ENCODE measurements around the gene MMAB. TPM values are rescaled to one million over a fixed set of nuclear protein-coding genes. Genes with fewer than 3 reads are reported as not detected.
A peak's percentile ranks its signal among the peaks of the same experiment; 100 is the strongest.

MMAB gene
- total and polyA plus RNA-seq, 7 experiments from 2014 or later: 13.5 to 43.3 (median 23.6) TPM

- Histone ChIP-seq H3K4me3 (ENCODE audit: low read length) (no peak overlapping the region), H3K9me3 (ENCODE audit: control insufficient read depth in 2 of 3, low read length in 3 of 3) (no peaks in the 10 kb centered on the region), H3K27ac (ENCODE audit: low read depth, low read length) (no peak overlapping the region), H3K4me1 (ENCODE audit: control insufficient read depth in 2 of 2, insufficient read depth in 2 of 2, low read length in 2 of 2) (peaks cover 13 to 16% of the 10 kb centered on the region in 2 donors), H3K27me3 (ENCODE audit: control insufficient read depth in 2 of 2, insufficient read depth in 2 of 2, low read length in 2 of 2) (no peaks in the 10 kb centered on the region), H3K36me3 (ENCODE audit: control insufficient read depth in 2 of 3, insufficient read depth in 3 of 3, low read length in 3 of 3) (peaks cover 0 to 45% (median 0%) of the 10 kb centered on the region in 3 experiments)
- Mint-ChIP-seq H3K4me1 (peaks cover 7 to 38% (median 31%) of the 10 kb centered on the region in 7 donors), H3K36me3 (peaks cover 0 to 35% (median 10%) of the 10 kb centered on the region in 5 donors), H3K4me3 (peak overlapping the region in 1 of 10 donors; percentile 17), H3K9me3 (peaks cover 0 to 3% (median 0%) of the 10 kb centered on the region in 11 donors), H3K27me3 (no peaks in the 10 kb centered on the region), H3K27ac (no peak overlapping the region)
- ChIA-PET CTCF (no interaction called here), POLR2A (no interaction called here)
- ATAC-seq: no peak
- no peak for DNase-seq
- intact Hi-C loops (cut with micrococcal nuclease): loop anchor here in 1 of 2 donors (10.0 kb wide), 2 partner anchors 419 to 1061 kb away; partner anchors contain the start of genes ANKRD13A, FICD and GIT2
These were observed 2.4 kb upstream of the MMAB start for GRCh38 chr12:109575683-109576082.

DNA sequence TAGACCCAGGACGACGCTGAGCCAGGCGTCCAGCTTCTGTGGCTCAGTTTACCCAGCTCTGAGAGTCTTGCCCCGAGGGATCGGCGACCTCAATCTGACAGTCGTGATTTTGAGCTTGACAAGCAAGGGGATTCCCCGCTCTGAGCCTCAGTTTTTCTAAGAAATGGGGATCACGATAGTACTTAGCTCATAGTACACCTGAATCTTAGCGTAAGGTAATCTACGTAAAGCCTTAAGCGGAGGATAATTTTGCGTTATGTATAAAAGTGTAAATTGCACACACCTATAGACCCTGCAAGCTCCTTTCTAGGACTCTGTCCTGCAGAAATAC, 575 bp upstream of the MMAB start:
- POLR2A ChIA-PET: interaction anchor here (0.6 to 1.6 kb wide), 3 partner anchors 17 to 289 kb away, joined by 3 to 9 read pairs (median 4); partner anchors contain the start of genes KCTD10 and UBE3B
- DNase-seq: no peak
- Histone ChIP-seq H3K36me3 (ENCODE audit: control insufficient read depth in 2 of 3, insufficient read depth in 3 of 3, low read length in 3 of 3) (peaks cover 0 to 36% (median 0%) of the 10 kb centered on the region in 3 experiments), H3K9me3 (ENCODE audit: control insufficient read depth in 2 of 3, low read length in 3 of 3) (no peaks in the 10 kb centered on the region), H3K4me1 (ENCODE audit: control insufficient read depth in 2 of 2, insufficient read depth in 2 of 2, low read length in 2 of 2) (peaks cover 13 to 16% of the 10 kb centered on the region in 2 donors), H3K27ac (ENCODE audit: low read depth, low read length) (peak overlapping the region; percentile 95), H3K4me3 (ENCODE audit: low read length) (peak overlapping the region; percentile 75), H3K27me3 (ENCODE audit: control insufficient read depth in 2 of 2, insufficient read depth in 2 of 2, low read length in 2 of 2) (no peaks in the 10 kb centered on the region)
- intact Hi-C loops (cut with micrococcal nuclease): loop anchor here (1.0 to 10.0 kb wide), 14 partner anchors 97 to 1813 kb away; partner anchors contain the start of genes FAM222A (in 2 of the 2), FICD (in 2 of the 2), GLTP (in 2 of the 2) and KCTD10 (in 2 of the 2)
- H3K27ac Mint-ChIP-seq: peak overlapping the region; percentile 87 to 100 (median 95)
- H3K9me3 Mint-ChIP-seq: peaks cover 0 to 3% (median 0%) of the 10 kb centered on the region in 11 donors
- peaks cover 0 to 34% (median 8%) of the 10 kb centered on the region in 5 donors for H3K36me3 Mint-ChIP-seq
- no peaks in the 10 kb centered on the region for H3K27me3 Mint-ChIP-seq
- H3K4me1 Mint-ChIP-seq: peaks cover 9 to 39% (median 36%) of the 10 kb centered on the region in 7 donors
- CTCF ChIA-PET: interaction anchor here (0.6 to 2.0 kb wide), 2 partner anchors 24 to 419 kb away, joined by 5 to 7 read pairs; no protein-coding TSS in a partner anchor
- peak overlapping the region; percentile 90 to 97 (median 94) for H3K4me3 Mint-ChIP-seq
- ATAC-seq: peak; percentile 3

GRCh38 chr12:109572506-109572845, 828 bp downstream of the MMAB start:
- intact Hi-C loops (cut with micrococcal nuclease): loop anchor here (2.0 to 10.0 kb wide), 7 partner anchors 422 to 1812 kb away; partner anchors contain the start of genes FICD (in 2 of the 2), ANKRD13A (in 1 of the 2), ATP2A2 (in 1 of the 2) and GIT2 (in 1 of the 2)
- Mint-ChIP-seq H3K9me3 (peaks cover 0 to 3% (median 0%) of the 10 kb centered on the region in 11 donors), H3K36me3 (peaks cover 0 to 31% (median 11%) of the 10 kb centered on the region in 5 donors), H3K27ac (peak overlapping the region; percentile 87 to 100 (median 95)), H3K27me3 (no peaks in the 10 kb centered on the region), H3K4me1 (peaks cover 9 to 39% (median 36%) of the 10 kb centered on the region in 7 donors), H3K4me3 (peak overlapping the region; percentile 90 to 97 (median 94))
- H3K4me1 ChIP-seq (ENCODE audit: control insufficient read depth in 2 of 2, insufficient read depth in 2 of 2, low read length in 2 of 2): peaks cover 13 to 16% of the 10 kb centered on the region in 2 donors
- ChIA-PET CTCF (interaction anchor here (0.7 kb wide), 1 partner anchor 1650 kb away, joined by 3 read pairs; no protein-coding TSS in a partner anchor), POLR2A (interaction anchor here (0.6 to 1.6 kb wide), 2 partner anchors 95 to 107 kb away, joined by 3 to 9 read pairs; partner anchors contain the start of genes KCTD10 and UBE3B)
- peaks cover 0 to 35% (median 0%) of the 10 kb centered on the region in 3 experiments for H3K36me3 ChIP-seq (ENCODE audit: control insufficient read depth in 2 of 3, insufficient read depth in 3 of 3, low read length in 3 of 3)
- DNase-seq: no peak
- ATAC-seq: no peak
- H3K27me3 ChIP-seq (ENCODE audit: control insufficient read depth in 2 of 2, insufficient read depth in 2 of 2, low read length in 2 of 2): no peaks in the 10 kb centered on the region
- no peaks in the 10 kb centered on the region for H3K9me3 ChIP-seq (ENCODE audit: control insufficient read depth in 2 of 3, low read length in 3 of 3)
- H3K27ac ChIP-seq (ENCODE audit: low read depth, low read length): peak overlapping the region; percentile 95
- H3K4me3 ChIP-seq (ENCODE audit: low read length): peak overlapping the region; percentile 75

DNA sequence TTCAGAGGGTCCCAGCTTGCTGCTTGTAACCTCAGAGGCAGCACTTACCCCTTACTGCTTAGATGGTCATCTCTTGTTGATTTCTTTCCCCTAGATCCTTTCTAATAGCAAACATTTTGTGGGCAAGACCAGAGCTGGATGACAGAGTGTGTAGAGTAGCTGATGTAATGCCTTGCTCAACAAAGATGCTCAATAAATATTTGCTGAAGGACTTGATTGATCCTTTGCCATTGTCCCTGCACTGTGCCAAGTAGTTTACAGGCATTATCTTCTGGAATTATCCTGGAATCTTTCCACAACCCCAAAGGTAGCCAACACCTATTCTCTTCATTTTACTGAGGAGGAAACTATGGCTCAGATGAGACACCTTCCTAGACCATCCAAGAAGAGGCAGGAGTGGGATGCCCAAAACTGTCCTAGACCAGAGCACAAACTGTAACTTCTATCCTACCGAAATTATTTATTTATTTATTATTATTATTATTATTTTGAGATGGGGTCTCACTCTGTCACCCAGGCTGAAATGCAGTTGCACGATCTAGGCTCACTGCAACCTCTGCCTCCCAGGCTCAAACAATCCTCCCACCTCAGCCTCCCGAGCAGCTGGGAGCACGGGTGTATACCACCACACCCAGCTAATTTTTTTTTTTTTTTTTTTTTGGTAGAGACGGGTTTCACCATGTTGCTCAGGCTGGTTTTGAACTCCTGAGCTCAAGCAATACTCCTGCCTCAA, 1.4 kb downstream of the MMAB start:
- Histone ChIP-seq H3K9me3 (ENCODE audit: control insufficient read depth in 2 of 3, low read length in 3 of 3) (no peaks in the 10 kb centered on the region), H3K4me3 (ENCODE audit: low read length) (no peak overlapping the region), H3K4me1 (ENCODE audit: control insufficient read depth in 2 of 2, insufficient read depth in 2 of 2, low read length in 2 of 2) (peaks cover 13 to 16% of the 10 kb centered on the region in 2 donors), H3K27ac (ENCODE audit: low read depth, low read length) (peak overlapping the region; percentile 95), H3K27me3 (ENCODE audit: control insufficient read depth in 2 of 2, insufficient read depth in 2 of 2, low read length in 2 of 2) (no peaks in the 10 kb centered on the region), H3K36me3 (ENCODE audit: control insufficient read depth in 2 of 3, insufficient read depth in 3 of 3, low read length in 3 of 3) (peaks cover 0 to 35% (median 0%) of the 10 kb centered on the region in 3 experiments)
- intact Hi-C loops (cut with micrococcal nuclease): loop anchor here (2.0 to 10.0 kb wide), 7 partner anchors 423 to 1811 kb away; partner anchors contain the start of genes FICD (in 2 of the 2), ANKRD13A (in 1 of the 2), ATP2A2 (in 1 of the 2) and GIT2 (in 1 of the 2)
- ATAC-seq (no peak), DNase-seq (no peak)
- H3K4me1 Mint-ChIP-seq: peaks cover 9 to 39% (median 36%) of the 10 kb centered on the region in 7 donors
- peaks cover 0 to 3% (median 0%) of the 10 kb centered on the region in 11 donors for H3K9me3 Mint-ChIP-seq
- H3K27ac Mint-ChIP-seq: peak overlapping the region in 7 of 9 donors; percentile 29 to 98 (median 74)
- ChIA-PET CTCF (interaction anchor here (0.7 kb wide), 1 partner anchor 1650 kb away, joined by 3 read pairs; no protein-coding TSS in a partner anchor), POLR2A (interaction anchor here (0.6 kb wide), 1 partner anchor 108 kb away, joined by 3 read pairs; no protein-coding TSS in a partner anchor)
- H3K36me3 Mint-ChIP-seq: peaks cover 0 to 30% (median 10%) of the 10 kb centered on the region in 5 donors
- H3K27me3 Mint-ChIP-seq: no peaks in the 10 kb centered on the region
- H3K4me3 Mint-ChIP-seq: peak overlapping the region in 5 of 10 donors; percentile 35 to 96 (median 90)

DNA sequence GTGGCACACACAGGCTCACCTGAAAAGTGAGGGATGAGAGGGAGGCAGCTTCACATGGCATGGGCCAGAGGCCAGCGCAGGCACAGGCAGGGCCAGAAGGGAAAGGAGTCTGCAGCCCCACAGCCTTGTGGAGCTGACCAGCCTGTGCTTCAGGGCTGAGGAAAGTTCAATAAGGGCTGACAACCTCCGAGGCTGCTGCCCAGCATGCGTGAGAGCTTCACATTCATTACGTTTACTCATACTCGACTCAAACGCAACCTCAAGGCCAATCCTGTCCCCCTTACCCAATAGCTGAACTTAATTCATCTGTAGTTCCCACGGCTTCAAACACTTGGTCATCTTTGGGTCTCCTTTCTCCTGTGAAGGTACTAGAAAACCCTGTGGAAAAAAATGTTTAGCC, 4.8 kb downstream of the MMAB start:
- DNase-seq (no peak), ATAC-seq (no peak)
- POLR2A ChIA-PET: no interaction called here
- Histone ChIP-seq H3K4me3 (ENCODE audit: low read length) (no peak overlapping the region), H3K36me3 (ENCODE audit: control insufficient read depth in 2 of 3, insufficient read depth in 3 of 3, low read length in 3 of 3) (peaks cover 0 to 54% (median 0%) of the 10 kb centered on the region in 3 experiments), H3K4me1 (ENCODE audit: control insufficient read depth in 2 of 2, insufficient read depth in 2 of 2, low read length in 2 of 2) (peaks cover 7 to 9% of the 10 kb centered on the region in 2 donors), H3K27ac (ENCODE audit: low read depth, low read length) (no peak overlapping the region), H3K27me3 (ENCODE audit: control insufficient read depth in 2 of 2, insufficient read depth in 2 of 2, low read length in 2 of 2) (no peaks in the 10 kb centered on the region), H3K9me3 (ENCODE audit: control insufficient read depth in 2 of 3, low read length in 3 of 3) (no peaks in the 10 kb centered on the region)
- Mint-ChIP-seq H3K27ac (no peak overlapping the region), H3K36me3 (peaks cover 0 to 46% (median 9%) of the 10 kb centered on the region in 5 donors), H3K9me3 (peaks cover 0 to 3% (median 0%) of the 10 kb centered on the region in 11 donors), H3K4me1 (peaks cover 3 to 25% (median 18%) of the 10 kb centered on the region in 7 donors), H3K4me3 (no peak overlapping the region), H3K27me3 (no peaks in the 10 kb centered on the region)
- intact Hi-C loops (cut with micrococcal nuclease): no loop called here
- CTCF ChIA-PET: no interaction called here

DNA sequence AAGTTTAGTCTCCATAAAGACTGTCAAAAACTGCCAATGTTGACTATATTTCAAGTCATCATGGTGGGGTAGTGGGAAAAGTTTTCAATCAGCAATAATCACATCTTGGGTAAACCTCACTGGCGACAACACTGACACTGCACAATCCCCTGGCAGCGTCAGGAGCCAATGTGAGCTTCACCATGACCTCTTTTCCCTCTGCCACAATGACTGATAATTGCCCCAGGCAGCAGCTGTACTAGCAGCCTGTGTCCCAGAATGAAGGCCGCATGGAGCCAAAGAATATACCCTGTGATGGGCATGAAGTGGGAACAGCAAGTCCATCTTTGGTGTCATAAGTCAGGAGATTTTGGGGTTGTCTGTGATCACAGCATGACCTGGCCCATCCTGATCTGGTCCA, 5.3 kb downstream of the MMAB start:
- intact Hi-C loops (cut with micrococcal nuclease): no loop called here
- Mint-ChIP-seq H3K36me3 (peaks cover 0 to 51% (median 9%) of the 10 kb centered on the region in 5 donors), H3K4me1 (peaks cover 3 to 21% (median 14%) of the 10 kb centered on the region in 7 donors), H3K27ac (no peak overlapping the region), H3K9me3 (peaks cover 0 to 1% (median 0%) of the 10 kb centered on the region in 11 donors), H3K27me3 (no peaks in the 10 kb centered on the region), H3K4me3 (no peak overlapping the region)
- ATAC-seq (no peak), DNase-seq (no peak)
- Histone ChIP-seq H3K4me3 (ENCODE audit: low read length) (no peak overlapping the region), H3K9me3 (ENCODE audit: control insufficient read depth in 2 of 3, low read length in 3 of 3) (no peaks in the 10 kb centered on the region), H3K27ac (ENCODE audit: low read depth, low read length) (no peak overlapping the region), H3K27me3 (ENCODE audit: control insufficient read depth in 2 of 2, insufficient read depth in 2 of 2, low read length in 2 of 2) (no peaks in the 10 kb centered on the region), H3K4me1 (ENCODE audit: control insufficient read depth in 2 of 2, insufficient read depth in 2 of 2, low read length in 2 of 2) (peaks cover 6 to 8% of the 10 kb centered on the region in 2 donors), H3K36me3 (ENCODE audit: control insufficient read depth in 2 of 3, insufficient read depth in 3 of 3, low read length in 3 of 3) (peaks cover 0 to 56% (median 0%) of the 10 kb centered on the region in 3 experiments)
- POLR2A ChIA-PET: no interaction called here
- CTCF ChIA-PET: no interaction called here
